Vagina (tissue), 2 donors: ENCODE measurements around the gene RAPSN. TPM values are rescaled to one million over a fixed set of nuclear protein-coding genes. Genes with fewer than 3 reads are reported as not detected.
A peak's percentile ranks its signal among the peaks of the same experiment; 100 is the strongest.

Experiments used
- DNase-seq, 2 donors: peaks; one replicate each; pipeline ENCODE4 v3.0.0-alpha.2; 2017; ENCODE audit errors: extremely low spot score in 2 of 2
- H3K27ac ChIP-seq: fragments of 200-600 bp; sonication (generic); one replicate; pipeline ENCODE4 v1.5.1; 2019
- H3K27me3 ChIP-seq: fragments of 200-600 bp; sonication (generic); one replicate; pipeline ENCODE4 v1.5.1; 2019
- H3K36me3 ChIP-seq, 2 donors: fragments of 200-600 bp; sonication (generic); one replicate each; pipeline ENCODE4 v1.5.1; 2017 to 2019
- H3K4me1 ChIP-seq: fragments of 200-600 bp; sonication (generic); one replicate; pipeline ENCODE4 v1.5.1; 2019
- H3K4me3 ChIP-seq, 2 donors: fragments of 200-600 bp; sonication (generic); 1 replicate in 1 of 2; 2 replicates in 1 of 2; pipeline ENCODE4 v1.5.1; 2016 to 2019
- H3K9me3 ChIP-seq: fragments of 200-600 bp; sonication (generic); one replicate; pipeline ENCODE4 v1.5.1; 2019
- POLR2A ChIP-seq, 2 donors: fragments of 450-650 bp; IDR thresholded peaks; one replicate each; pipeline ENCODE4 v1.6.1; 2017; ENCODE audit warnings: antibody characterized with exemption in 2 of 2, mild to moderate bottlenecking in 2 of 2, moderate library complexity in 2 of 2
- POLR2AphosphoS5 ChIP-seq, 2 donors: sonication (generic); formaldehyde crosslinking; IDR thresholded peaks; one replicate each; pipeline ENCODE4 v1.9.0; 2017; ENCODE audit warnings: antibody characterized with exemption in 2 of 2, mild to moderate bottlenecking in 2 of 2, low read depth in 1 of 2; ENCODE audit not compliant: insufficient read depth in 1 of 2
- intact Hi-C: fragments of 100-400 bp; cut with DNase I; formaldehyde crosslinking; loops from one replicate; pipeline ENCODE4 v1.15.1; 2023
- total RNA-seq: library from RNA; depleted of rRNA; stranded (reverse); fragments of >200 nt; gene quantifications from one replicate; pipeline ENCODE4 v1.2.3, GENCODE V29; 2016
- TF ChIP-seq, protein P1 (sequence below), 3 experiments: fragments of 450-650 bp in 2 of 3; fragments of 200-600 bp in 1 of 3; sonication (generic) in 1 of 3; IDR thresholded peaks; one replicate each; pipeline ENCODE4 v1.5.1; 2017 to 2019; ENCODE audit warnings: antibody characterized with exemption in 3 of 3, mild to moderate bottlenecking in 2 of 3, moderate library complexity in 2 of 3

RAPSN gene
- not detected for total RNA-seq

DNA sequence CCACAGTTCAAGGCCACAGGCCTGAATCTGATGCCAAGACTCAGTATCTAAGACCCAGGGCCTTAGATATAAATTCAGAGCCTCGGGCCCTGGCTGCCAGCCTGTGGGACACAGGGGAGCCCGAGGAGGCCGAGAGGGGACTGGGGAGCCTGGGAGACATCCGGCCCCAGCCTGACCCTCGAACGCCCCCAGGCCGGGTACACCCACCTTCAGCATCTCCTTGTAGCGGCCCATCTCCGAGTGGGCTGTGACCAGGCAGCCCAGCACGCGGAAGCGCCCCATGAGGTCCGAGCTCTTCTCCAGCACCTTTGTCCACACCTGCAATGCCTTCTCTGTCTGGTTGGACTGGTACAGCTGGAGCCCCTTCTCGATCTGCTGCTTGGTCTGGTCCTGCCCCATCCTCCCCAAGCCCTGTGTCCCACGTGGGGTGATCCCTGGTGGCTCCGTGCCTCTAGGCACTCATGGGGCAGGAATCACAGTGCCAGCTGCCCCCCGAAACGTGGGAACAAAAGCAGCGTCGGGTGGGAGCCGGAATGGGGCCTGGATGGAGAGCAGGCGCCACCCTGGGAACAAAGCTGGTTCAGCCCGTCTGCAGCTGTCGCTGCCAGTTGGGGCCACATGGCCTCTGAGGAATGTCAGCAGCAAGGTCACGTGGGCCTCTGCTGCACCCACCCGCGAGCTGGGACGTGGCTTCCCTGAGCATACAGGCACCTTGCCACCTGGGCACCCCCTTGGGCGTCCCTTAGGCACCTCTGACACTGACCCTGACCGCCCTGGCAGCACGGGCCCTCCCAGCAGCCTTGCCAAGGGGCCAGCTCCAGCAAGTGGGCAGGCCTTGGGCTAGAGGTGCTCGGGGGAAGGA lies at the start of gene RAPSN:
TSS of gene RAPSN (minus strand) at position 571 of the 862 bp plus-strand sequence. CDS start at position 399, 172 bp downstream.
- intact Hi-C loops: no loop called here
- Histone ChIP-seq H3K27ac (no peak within 1 kb of the TSS), H3K9me3 (no peaks in the 10 kb centered on the region), H3K27me3 (no peaks in the 10 kb centered on the region), H3K36me3 (no peaks in the 10 kb centered on the region), H3K4me3 (no peak within 1 kb of the TSS), H3K4me1 (no peaks in the 10 kb centered on the region)
- TF ChIP-seq, protein P1, sequence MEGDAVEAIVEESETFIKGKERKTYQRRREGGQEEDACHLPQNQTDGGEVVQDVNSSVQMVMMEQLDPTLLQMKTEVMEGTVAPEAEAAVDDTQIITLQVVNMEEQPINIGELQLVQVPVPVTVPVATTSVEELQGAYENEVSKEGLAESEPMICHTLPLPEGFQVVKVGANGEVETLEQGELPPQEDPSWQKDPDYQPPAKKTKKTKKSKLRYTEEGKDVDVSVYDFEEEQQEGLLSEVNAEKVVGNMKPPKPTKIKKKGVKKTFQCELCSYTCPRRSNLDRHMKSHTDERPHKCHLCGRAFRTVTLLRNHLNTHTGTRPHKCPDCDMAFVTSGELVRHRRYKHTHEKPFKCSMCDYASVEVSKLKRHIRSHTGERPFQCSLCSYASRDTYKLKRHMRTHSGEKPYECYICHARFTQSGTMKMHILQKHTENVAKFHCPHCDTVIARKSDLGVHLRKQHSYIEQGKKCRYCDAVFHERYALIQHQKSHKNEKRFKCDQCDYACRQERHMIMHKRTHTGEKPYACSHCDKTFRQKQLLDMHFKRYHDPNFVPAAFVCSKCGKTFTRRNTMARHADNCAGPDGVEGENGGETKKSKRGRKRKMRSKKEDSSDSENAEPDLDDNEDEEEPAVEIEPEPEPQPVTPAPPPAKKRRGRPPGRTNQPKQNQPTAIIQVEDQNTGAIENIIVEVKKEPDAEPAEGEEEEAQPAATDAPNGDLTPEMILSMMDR (IDR thresholded peaks at IDR 0.05): no peak
- TF ChIP-seq POLR2AphosphoS5 (IDR thresholded peaks at IDR 0.05; ENCODE audit: insufficient read depth in 1 of 2, low read depth in 1 of 2): no peak
- TF ChIP-seq POLR2A (IDR thresholded peaks at IDR 0.05): no peak
- DNase-seq: no peak

DNA sequence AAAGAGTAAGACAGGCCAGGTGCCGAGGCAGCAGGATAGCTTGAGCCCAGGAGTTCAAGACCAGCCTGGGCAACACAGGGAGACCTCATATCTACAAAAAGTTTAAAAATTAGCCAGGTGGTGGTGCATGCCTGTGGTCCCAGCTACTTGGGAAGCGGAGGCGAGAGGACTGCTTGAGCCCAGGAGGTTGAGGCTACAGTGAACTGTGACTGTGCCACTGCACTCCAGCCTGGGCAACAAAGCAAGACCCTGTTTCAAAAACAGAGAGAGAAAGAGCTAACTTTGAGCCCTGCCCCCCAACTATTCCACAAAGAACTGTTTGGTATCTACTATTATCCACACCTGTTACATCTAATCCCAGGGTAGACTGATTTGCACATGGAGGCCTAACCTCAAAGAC lies 49.2 kb upstream of the RAPSN start:
- Histone ChIP-seq H3K36me3 (no peaks in the 10 kb centered on the region), H3K9me3 (no peaks in the 10 kb centered on the region), H3K27ac (no peak overlapping the region), H3K4me3 (no peak overlapping the region), H3K4me1 (peaks cover 87% of the 10 kb centered on the region), H3K27me3 (no peaks in the 10 kb centered on the region)
- no peak for TF ChIP-seq POLR2A (IDR thresholded peaks at IDR 0.05)
- no peak for DNase-seq
- intact Hi-C loops: no loop called here

DNA sequence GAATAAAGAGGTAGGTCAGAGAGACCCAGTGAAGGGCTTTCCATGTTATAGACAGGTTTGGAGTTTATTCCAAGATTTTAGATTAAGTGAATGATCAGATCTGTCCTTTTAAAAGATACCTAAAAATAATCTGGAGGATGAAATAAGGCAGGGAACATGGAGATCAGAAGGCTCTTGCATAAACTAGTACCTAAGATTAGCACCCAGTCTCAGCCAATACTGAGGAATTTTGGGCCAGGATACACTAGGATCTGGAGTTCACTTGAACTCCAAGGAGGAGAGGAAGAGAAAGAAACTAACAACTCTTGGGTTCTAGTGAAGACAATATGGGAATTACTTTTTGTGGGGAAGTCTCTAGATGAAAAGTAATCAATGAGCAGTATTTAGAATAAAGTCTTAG lies 47.9 kb upstream of the RAPSN start:
- TF ChIP-seq POLR2A (IDR thresholded peaks at IDR 0.05) (no peak), POLR2AphosphoS5 (IDR thresholded peaks at IDR 0.05; ENCODE audit: insufficient read depth in 1 of 2, low read depth in 1 of 2) (no peak)
- TF ChIP-seq, protein P1 (IDR thresholded peaks at IDR 0.05): no peak
- Histone ChIP-seq H3K4me1 (peaks cover 75% of the 10 kb centered on the region), H3K27ac (no peak overlapping the region), H3K9me3 (no peaks in the 10 kb centered on the region), H3K4me3 (no peak overlapping the region), H3K27me3 (no peaks in the 10 kb centered on the region), H3K36me3 (no peaks in the 10 kb centered on the region)
- DNase-seq: no peak
- intact Hi-C loops: no loop called here

DNA sequence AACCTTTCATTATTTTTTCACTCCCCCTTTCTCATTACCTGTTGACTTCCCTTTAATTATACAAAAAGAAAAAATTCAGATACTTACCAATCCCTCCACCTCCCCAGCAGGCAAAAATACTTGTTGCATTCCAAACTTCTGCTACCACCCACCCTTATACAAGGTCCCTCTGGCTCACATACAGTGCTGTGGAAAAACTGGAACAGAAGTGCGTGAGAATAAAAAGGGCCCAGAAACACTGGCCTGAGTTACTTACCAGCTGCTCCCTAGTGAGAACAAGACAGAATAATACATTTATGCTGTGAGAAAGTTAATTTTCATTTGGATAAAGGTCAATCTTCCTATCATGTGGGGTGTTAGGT lies 46.9 kb upstream of the RAPSN start:
- no peaks in the 10 kb centered on the region for H3K36me3 ChIP-seq
- no peaks in the 10 kb centered on the region for H3K27me3 ChIP-seq
- no peaks in the 10 kb centered on the region for H3K9me3 ChIP-seq
- H3K27ac ChIP-seq: peak overlapping the region; percentile 20
- H3K4me1 ChIP-seq: peaks cover 65% of the 10 kb centered on the region
- no peak overlapping the region for H3K4me3 ChIP-seq
- DNase-seq: no peak
- intact Hi-C loops: no loop called here
- TF ChIP-seq, protein P1 (IDR thresholded peaks at IDR 0.05): no peak
- TF ChIP-seq POLR2A (IDR thresholded peaks at IDR 0.05) (no peak), POLR2AphosphoS5 (IDR thresholded peaks at IDR 0.05; ENCODE audit: insufficient read depth in 1 of 2, low read depth in 1 of 2) (no peak)

DNA sequence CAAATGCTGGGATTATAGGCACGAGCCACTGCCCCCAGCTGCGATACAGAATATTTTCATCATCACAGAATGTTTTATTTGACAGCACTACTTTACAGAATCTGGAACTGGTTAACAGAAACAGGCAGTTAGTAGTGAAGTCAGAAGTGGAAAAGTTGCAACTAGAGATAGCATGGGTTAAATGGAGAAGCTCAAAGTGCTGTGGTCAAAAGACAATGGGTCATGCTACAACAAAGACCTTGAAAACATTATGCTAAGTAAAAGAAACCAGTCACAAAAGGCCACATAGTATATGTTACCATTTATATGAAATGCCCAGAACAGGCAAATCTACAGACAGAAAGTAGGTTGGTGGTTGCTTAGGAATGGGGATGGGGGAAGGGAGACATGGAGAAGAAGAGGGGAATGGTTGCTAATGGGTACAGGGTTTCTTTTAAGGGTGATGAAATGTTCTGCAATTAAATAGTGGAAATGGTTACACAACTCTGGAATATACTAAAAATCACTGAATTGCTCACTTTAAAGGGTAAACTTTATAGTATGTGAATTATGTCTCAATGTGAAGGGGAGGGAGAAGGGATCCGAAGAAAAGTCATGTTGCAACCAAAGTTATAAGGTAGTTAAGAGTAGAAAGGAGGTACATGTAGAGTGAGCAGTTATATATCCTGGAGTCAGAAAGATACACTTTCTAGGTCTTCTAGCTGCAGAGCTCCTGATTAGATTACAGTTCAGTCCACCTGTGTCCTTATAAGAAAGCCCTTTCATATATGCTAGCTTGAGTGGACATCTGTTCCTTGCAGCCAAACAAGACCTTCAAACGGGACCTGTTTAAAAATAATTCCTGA lies 46.3 kb upstream of the RAPSN start:
- Histone ChIP-seq H3K27ac (peak overlapping the region; percentile 20), H3K4me3 (no peak overlapping the region), H3K4me1 (peaks cover 61% of the 10 kb centered on the region), H3K27me3 (no peaks in the 10 kb centered on the region), H3K9me3 (no peaks in the 10 kb centered on the region), H3K36me3 (no peaks in the 10 kb centered on the region)
- DNase-seq: no peak
- intact Hi-C loops: no loop called here
- TF ChIP-seq POLR2AphosphoS5 (IDR thresholded peaks at IDR 0.05; ENCODE audit: insufficient read depth in 1 of 2, low read depth in 1 of 2): no peak
- no peak for TF ChIP-seq POLR2A (IDR thresholded peaks at IDR 0.05)
- TF ChIP-seq, protein P1 (IDR thresholded peaks at IDR 0.05): no peak
